ENCODE results near the gene TOMM40L.

The TOMM40L gene

DNA sequence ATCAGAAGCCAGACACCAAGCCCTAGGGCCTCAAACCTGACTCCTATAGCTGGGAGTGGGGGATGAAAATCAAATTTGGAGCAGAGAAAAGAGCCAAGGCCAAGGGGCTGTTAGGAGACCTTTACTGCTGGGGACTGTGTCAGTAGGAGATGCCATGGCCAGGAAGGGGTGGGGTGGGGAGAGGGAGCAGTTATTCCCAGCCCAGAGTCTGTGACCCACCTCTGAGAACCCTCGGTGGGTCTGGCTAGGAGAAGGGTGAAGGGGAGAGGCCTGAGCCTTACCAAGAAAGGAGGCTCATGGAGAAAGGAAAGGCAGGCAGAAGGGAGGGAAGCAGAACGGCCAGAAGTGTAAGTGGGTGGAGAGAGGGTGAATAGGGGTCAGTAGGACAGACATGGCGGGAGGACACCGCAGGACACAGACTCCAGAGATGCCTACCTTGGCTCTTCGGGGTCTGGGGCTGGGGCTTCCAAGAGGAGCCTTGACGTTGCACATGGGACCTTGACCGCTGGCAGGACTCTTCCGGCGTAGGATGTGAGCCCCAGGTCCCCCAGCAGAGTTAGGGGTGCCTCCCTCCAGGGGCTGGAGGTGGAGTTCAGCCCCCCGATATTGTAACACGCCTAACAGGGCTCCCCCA lies 28.2 kb upstream of the TOMM40L start:
- DNase-seq = no peak

- no peak for DNase-seq
These were observed 27.5 kb upstream of the TOMM40L start for GRCh38 chr1:161198194-161198896.

- no peak for DNase-seq
These were observed 26.9 kb upstream of the TOMM40L start, which contains the start of gene ADAMTS4 for GRCh38 chr1:161198897-161199431. ADAMTS4 (minus strand) TSS chr1:161199054; CDS start chr1:161198627, 427 bp downstream.

DNA sequence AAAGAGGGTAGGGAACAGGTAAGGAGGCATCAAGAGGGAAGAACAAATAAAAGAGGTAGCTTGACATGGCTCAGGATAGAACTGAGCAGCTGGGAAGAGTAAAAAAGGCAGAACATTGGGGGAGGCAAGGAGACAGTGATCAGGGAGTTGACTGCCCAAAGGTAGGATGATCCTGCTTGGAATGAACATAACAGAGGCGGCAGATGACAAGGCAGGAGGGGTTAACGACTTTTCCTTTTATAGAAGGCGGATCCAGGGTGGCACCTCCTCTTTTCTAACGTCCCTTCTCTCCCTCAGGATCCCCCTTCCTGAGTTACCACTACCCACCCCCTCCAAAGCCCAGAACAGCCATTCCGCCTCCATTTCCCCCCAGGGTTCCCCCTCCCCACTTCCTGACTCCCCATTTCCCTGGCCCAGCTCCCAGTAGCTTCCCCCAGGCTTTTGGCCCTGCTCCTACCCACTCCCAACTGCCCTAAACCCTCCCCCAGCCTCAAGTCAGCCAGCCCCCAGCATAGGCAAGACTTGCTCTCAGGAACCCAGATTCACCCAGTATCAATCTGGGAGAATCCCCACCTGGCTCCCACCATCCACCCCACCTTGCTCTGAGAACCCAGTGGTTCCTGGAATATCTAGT lies 26.2 kb upstream of the TOMM40L start:
- DNase-seq = no peak

DNA sequence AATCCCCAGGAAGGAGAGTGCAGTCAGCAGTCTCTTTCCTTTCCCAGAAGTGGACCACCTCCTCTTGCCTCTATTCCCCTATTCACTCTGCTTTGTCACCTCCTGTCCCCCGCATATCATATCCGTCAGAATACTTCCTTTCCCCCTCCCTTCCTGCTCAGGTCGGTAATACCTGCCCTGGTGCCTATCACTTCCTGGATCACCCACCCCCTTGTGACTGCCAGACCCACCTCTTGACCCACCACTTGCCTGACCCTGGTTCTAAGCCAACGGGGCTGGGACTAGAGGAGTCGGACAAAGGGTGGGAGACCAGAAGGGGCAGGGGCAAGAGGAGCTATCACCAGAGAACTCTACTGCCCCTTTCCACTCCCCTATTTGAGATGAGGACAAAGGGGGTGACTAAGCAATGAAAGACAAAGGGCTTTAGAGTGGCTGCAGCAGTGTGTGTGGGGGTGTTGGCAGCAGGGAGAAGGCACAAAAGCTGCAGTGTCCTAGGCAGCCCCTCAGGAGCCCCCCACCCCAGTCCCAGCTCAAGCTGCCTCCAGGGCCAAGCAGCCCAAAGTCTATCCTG lies 25.4 kb upstream of the TOMM40L start:
- DNase-seq = no peak

DNA sequence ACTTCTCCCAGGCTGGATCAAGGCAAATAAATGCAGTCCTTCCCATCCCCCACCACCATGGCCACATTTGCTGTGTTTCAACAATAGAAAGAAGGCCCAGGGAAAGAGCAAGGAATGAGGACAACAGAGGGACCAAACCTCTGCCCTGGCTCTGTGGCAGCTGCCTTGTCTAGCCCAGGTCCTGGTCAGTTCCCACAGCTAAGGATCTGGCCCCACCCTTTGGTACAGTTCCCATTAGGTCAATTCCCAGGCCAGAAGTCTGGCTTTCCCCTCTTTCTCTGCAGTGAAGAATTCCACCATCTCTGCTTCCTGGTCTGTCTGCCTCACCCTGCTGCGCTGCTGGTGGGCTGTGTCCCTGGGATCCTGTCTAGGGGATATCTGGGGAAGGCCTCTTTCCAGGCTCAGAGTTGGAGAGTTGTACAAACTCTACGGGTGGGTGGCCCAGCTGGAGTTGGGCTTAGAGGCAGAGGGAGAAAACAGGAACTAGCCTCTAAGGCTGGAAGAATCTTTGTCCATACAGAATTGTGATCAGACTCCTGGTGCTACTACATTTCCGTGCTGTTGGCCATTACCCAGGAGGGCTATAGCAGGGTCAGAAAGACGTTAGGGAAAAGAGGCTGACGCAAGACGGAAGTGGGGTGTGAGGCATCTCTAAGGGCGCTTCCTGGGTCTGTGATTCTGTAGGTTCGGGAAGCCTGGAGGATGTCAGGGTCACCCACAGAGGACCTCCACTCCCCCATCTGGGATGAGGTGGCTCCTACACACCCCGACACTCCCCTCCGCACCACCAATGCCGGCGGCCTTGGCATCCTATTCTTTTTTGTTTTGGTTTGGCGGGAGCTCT lies 24.6 kb upstream of the TOMM40L start:
- no peak for DNase-seq

GRCh38 chr1:161201836-161202712 lies 23.8 kb upstream of the TOMM40L start, which contains the start of gene NDUFS2:
NDUFS2 (plus strand) TSS chr1:161202367; CDS start chr1:161202386, 19 bp downstream.
- peak; percentile 86 to 97 for DNase-seq

- no peak for DNase-seq
These were observed 19.3 kb upstream of the TOMM40L start for GRCh38 chr1:161206411-161207140.

DNA sequence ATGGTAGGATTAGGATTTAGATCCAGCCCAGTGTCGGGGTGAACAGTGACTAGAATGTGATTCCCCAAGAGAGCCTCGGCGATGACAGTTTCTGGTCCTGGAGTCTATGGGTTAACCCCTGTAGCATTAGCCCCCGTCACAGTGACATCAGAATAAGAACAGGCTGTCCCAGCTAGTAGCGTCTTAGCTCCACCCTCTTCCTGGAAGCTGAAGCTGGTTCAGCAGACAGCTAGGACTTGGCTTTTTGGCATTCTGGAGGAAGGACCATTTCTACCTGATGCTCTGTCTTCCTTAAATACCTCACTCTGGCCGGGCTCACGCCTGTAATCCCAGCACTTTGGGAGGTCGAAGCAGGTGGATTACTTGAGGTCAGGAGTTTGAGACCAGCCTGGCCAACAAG lies 18.7 kb upstream of the TOMM40L start:
- no peak for DNase-seq

DNA sequence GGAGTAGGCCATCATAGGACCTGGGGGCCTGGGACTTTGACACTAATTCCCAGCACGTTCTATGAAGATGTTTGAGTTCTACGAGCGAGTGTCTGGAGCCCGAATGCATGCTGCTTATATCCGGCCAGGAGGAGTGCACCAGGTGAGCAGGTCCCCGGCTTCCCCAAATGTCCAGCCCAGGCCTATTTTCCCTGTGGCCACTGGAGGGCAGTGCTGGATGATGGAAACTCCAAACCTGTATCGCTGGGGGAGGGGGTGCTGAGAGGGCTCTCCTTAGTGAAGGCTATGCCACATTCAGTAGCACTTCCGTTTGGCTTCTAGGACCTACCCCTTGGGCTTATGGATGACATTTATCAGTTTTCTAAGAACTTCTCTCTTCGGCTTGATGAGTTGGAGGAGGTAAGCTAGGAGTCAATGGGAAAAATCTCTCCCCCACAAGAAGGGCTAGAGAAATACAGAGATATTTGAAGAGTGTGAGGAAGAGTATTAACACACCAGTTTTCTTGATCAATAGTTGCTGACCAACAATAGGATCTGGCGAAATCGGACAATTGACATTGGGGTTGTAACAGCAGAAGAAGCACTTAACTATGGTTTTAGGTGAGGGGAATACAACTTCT lies 16.0 kb upstream of the TOMM40L start:
- peak; percentile 58 to 63 for DNase-seq

- DNase-seq = no peak
These were observed 11.5 kb upstream of the TOMM40L start for GRCh38 chr1:161214369-161214768.

DNA sequence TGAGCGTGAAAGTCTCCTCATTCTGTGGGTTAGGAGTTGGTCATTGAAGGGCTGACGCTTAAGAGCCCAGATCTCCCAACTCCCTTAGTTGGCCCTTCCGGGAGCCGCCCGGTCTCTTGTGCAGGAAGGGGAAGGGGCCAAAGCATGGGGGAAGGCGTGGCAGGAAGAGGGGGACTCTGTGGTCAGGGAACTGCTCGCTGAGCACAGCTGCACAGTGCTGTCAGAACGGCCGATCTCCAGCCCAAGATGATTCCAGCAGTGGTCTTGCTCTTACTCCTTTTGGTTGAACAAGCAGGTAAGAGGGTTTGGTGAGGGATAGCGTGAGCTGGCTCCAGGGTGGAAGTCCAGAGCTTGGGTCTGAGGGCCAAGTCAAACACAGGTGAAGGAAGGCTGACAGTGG lies 10.8 kb upstream of the TOMM40L start, which contains the start of gene FCER1G:
Gene FCER1G (plus strand): TSS at position 220 of the 400 bp plus-strand sequence. CDS start 27 bp downstream, at position 247.
- DNase-seq = no peak

DNA sequence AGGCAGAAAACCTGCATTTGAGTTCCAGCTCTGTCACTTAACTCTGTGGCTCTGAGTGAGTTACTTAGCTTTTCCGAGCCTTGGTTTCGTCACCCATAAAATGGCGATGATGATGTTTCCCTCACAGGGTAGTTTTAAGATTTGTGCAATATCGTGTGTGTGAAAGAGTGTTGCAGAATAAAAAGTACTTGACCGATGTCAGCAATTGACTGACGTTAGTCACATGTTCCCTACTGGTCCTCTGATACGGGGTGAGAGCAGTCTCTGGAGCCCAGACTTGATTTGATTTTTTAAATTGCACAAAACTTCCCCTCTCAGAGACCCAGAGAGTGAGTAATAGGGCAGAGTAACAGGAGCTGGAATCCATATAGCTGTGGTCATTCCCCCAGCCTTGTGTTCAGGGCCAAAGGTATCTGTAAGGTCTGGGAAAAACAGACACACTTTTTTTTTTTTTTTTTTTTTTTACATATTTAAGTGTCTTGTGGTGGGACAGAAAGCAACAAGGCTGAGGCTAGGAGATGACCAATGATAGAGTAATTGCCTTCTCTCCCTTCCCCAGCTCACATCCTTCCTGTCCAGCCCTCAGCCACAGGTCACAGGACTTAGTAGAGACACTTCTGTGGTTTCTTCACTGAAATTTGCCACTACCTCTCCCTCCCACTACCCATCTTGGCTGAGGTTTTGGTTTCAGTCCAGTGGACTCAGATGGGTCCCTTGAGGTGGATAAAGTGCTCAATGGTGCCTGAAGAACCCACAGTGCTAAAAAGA lies 8.7 kb upstream of the TOMM40L start:
- no peak for DNase-seq

DNA sequence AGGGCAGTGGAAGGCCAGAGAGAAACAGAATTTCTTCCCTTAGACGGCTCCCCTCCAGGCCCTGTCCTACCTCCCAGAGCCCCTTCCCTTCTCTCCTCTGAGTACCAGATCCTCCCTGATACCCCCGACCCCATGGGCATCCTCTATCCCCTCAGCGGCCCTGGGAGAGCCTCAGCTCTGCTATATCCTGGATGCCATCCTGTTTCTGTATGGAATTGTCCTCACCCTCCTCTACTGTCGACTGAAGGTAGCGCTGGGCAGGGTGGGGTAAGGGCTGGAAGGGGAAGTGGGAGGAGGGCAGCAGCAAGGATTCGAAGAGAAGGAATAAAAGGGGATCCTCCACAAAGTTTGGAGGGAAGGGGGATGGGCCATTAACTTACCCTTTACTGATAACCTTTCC lies 8.0 kb upstream of the TOMM40L start:
- no peak for DNase-seq

DNA sequence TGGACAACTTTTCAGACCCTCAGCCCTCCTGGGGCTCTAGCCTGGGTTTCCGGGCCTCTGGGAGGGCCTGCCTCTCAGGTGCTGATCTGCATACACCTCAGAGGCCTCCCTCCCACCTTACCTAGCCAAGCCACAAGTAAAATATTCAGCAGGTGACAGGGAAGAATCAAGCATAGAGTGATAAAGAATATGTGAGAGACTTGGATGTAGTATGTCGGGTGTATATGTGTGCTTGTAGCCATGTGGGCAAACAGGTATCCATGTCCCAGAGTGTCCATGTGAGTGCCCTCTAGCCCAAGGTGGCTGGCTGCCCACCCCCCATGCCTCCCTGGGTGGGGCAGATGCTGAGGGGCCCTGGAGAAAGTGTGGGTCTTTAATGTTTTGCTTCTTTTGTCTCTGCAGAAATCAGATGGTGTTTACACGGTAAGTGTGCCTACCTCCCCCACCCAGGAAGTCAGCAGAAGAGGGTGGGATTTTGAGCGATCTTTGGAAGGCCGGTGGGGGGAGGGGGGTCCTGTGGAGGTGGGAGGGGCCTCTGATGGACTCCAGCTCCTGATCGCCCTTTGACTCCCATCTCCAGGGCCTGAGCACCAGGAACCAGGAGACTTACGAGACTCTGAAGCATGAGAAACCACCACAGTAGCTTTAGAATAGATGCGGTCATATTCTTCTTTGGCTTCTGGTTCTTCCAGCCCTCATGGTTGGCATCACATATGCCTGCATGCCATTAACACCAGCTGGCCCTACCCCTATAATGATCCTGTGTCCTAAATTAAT lies 7.4 kb upstream of the TOMM40L start:
- no peak for DNase-seq

DNA sequence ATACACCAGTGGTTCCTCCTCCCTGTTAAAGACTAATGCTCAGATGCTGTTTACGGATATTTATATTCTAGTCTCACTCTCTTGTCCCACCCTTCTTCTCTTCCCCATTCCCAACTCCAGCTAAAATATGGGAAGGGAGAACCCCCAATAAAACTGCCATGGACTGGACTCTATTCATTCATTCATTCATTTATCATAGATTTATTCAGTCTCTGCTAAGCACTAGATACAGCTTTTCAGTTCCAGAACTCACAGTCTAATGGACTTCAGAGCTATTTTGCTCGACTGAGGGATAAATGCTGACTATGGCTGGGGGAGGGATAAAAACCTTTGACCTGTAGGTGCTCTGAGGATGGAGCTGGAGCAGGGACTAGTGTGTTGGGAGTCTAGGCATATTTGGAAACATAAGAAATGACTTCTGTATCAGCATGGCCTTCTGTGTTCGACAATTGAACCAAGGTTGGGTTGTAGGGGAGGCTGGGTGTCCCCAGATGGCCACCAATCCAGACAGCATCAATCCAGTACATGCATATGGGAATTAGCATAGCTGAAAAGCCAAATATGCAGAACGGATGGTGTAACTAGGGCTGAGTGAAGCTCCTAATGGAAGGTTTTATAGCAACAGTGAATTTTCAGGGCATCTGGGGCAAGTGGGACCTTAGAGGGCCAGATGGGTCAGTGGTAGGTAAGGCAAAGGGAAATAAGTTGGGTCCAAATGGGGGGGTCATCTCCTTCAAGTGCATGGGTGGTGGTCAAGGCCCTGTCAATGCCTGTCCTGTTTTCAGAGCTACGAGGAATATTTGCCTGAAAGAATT lies 6.6 kb upstream of the TOMM40L start:
- DNase-seq = no peak

DNA sequence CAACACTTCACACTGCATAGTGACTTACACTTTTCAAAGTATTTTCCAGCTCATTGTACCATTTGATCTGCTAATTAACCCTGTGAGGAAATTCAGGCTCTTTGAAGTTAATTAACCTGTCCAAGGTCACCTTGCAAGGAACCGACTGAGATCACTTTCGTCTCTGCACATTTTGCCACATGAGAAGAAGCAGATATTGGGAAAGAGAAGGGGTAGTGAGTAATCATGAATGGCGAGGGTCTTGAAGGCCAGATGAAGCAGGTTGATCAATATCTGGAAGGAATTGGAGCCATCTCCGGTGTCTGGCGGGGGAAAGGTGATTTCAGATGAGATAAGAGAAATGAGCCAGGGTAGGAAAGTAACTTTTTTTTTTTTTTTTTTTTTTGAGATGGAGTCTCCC lies 5.9 kb upstream of the TOMM40L start:
- DNase-seq = no peak

Measured in stimulated activated CD4-positive, alpha-beta T cell treated with anti-CD3 and anti-CD28 coated beads, Interleukin-4, amount 100 ng/mL, for 4 hours (primary cell).